NCI-H2029 treated with DMSO at 0.1 percent for 48 hours (cell line): Measurements from ENCODE around the gene PRSS3.
A peak's percentile ranks its signal among the peaks of the same experiment; 100 is the strongest.
"Not testable (repeated sequence)": the region's sequence is repeated elsewhere in the genome, so short reads cannot be mapped to it uniquely, and the experiment has no call there.

Source experiments
- DNase-seq: peaks from one replicate; lab custom pipeline; 2025; lab: John Stamatoyannopoulos, UW

Gene PRSS3

DNA sequence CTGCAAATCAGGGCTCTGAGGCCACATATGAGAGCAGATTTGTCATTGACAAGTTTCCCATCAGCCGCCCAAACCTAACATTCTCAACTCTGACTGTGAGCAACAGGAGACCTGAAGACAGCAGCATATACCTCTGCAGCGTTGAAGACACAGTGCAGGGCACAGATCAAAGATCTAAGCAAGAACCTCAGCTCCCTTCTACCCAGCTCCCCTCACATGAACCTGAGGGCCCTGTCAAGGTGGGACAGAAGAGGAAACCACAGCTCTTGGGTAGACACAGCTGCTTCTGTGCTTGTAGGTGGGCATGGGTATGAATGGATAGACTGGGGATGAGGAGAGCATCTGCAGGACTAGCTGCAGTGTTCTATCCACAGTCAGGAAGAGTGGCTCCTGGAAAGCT is 8.7 kb upstream of the PRSS3 start:
- DNase-seq: no peak

DNA sequence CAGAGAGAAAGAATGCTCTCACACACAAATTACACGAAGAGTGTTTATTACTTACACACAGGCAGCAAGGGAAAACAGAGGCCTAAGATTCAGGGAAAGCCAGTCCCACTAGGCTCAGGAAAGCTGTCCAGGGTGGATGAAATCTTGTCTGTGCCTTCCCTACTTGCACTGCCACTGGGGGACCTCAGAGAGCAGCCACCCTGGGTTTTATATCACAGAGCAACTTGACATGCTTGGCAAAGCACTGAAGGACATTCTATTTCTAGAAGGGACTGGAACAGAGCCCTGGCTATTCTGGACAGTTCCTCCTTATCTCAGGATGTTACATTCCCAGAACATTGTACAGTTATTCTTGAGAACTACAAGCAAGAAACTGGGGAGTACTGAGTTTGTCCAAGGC is 7.5 kb upstream of the PRSS3 start:
- DNase-seq: no peak

DNA sequence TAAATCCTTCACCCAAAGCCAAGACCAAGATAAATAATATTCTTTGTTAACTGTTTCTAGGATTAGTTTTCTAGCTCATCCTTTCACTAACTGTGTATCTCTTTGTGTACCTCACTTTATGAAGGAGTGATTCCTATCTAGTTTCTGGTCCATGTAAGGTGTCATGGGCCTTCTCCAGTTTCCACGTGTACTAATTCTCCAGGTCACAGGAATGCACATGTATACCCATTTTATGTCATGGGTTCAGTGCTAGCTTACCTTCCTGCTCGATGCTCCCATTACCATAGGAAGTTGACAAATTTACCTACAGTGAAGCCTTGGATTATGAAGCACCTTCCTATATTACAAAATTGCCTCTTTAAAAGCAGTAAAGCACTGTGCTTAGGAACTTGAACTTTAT is 5.9 kb upstream of the PRSS3 start:
- DNase-seq: not testable (repeated sequence)

DNA sequence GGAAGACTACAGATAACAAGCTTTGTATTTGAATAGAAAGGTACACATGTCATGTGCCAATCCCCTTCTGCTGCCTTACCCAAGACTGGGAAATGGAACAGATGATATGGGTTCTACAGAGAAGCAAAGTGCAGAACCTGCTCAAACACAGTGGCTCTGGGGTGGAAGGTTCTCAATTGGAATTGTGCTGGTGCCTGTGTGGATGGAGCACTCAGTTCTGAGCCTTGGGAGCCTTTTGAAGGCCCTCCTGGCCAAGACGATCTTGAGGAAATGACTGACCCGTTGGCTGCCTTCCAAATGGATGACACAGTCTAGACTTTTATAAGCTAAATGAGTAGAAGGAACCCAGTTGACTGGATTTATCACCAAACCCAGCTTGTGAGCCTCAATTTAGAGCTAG is 4.2 kb upstream of the PRSS3 start:
- DNase-seq: no peak

DNA sequence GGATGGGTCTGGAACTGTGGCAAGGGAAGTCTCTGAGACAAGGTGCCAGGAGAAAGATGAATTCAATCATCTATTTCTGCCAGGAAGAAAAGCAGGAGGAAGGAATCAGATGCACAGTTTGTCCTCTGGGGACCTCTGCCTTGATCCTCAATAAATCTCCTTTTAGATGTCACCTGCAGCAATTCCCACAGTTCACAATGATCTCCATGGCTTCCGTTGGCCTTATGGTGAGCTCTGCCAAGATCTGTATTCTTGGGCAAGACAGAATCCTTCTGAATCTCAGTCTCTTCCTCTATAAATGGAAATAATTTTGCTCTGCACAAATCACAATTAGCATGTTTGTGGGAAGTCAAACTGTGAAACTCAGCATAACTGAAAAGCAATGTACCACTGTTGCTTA is 1.9 kb upstream of the PRSS3 start:
- not testable (repeated sequence) for DNase-seq

DNA sequence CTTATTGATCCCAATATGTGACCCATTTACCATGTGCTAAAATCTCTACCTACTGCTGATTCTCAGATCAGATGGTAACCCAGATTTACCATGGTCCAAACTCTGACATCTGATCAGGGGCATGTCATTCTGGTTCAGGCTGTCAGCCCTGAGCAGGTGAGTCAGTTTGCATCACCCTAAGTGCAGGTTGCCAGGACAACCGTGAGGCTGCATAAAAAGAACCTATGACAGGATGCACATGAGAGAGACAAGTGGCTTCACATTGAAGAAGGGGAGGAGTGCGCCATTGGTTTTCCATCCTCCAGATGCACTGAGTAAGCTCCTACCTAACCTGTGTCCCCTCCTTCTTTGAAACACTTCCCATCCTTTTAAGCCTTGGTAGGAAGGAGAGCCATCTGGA is 801 bp upstream of the PRSS3 start:
- no peak for DNase-seq

DNA sequence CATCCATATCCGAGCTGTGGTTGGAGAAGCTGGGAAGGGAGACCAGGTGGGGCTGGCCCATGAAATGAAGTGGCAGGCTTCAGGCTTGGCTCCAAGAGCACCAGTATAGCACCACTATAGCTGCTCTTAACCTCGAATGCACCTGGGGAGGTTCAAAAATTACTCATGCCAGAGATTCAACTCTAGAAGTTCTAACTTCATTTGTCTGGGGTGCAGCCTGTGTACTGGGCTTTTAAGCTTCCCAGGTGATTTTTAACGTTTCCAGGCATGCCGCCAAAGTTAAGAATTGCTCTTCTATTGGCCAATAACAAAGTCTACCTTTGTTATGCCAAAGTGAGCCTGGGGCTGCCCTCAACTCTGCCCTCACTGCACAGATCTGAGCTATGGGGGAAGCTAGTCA is 458 bp downstream of the PRSS3 start:
- no peak for DNase-seq

DNA sequence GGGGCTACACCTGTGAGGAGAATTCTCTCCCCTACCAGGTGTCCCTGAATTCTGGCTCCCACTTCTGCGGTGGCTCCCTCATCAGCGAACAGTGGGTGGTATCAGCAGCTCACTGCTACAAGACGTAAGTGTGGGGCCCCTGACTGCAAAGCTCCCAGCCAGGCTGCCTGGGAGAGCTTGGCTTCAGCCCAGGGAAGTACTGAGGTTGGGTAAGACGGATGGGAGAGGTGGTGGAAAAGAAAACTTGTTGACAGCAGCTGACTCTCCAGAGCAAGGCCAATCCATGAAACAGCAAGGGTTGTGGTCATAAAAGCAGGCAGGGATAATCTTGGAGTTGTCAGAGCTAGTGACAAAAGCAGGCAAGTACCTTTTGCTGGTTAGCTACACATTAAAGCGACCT is 1.3 kb downstream of the PRSS3 start:
- DNase-seq: not testable (repeated sequence)

DNA sequence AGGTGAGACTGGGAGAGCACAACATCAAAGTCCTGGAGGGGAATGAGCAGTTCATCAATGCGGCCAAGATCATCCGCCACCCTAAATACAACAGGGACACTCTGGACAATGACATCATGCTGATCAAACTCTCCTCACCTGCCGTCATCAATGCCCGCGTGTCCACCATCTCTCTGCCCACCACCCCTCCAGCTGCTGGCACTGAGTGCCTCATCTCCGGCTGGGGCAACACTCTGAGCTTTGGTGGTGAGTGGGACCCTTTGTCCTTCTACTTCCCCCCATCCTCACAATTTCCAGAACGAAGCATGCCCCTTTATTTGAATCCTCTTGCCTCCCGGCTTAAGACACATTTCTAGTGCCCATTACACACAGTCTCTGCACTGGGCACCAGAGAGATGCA is 2.5 kb downstream of the PRSS3 start:
- DNase-seq: no peak

DNA sequence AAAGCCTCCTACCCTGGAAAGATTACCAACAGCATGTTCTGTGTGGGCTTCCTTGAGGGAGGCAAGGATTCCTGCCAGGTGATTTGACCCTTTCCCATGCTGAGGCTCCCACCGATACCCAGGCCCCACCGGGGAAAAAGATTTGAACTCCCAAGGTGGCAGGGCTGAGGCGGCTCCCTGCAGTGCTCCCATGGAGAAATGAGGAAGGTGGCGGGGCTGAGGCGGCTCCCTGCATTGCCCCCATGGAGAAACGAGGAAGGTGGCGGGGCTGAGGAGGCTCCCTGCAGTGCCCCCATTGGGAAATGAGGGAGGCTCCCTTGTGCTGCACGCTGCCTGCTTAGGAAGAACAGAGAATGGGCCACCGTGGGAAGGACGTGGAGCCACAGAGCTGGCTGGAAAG is 3.2 kb downstream of the PRSS3 start:
- no peak for DNase-seq

DNA sequence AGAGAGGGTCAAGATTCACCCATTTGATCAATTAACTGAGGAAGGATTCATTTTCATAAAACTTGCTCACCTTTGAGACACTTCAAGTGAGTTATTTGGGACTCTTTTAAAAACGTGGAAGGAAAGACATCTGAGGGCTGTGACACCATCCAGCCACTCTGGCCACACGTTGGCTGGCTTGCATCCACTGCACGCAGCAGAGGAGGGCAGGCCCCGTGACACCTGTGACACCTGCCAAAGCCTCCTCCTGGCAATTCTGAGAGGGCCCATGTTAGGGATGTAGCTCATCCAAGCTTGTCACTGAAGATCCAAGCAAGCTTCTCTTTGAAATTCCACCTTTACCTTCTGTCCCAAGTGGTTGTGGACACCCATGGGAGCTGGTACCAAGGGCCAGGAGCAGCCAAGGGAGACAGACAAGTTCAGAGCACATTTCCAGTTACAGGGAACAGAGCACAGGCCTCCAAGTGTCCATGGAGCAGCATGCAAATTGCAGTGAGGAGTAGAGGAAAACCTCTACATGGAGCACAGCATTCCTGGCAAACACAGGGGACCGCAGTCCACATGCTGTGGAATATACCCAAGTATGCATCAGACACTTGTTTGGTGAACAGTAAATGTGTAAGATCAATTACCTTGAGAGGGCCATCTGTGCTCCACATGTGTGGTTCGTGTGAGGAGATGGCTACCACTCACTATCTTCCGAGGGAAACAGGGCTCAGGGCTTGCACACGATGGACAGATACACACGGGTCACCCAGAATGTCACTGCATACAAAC is 4.8 kb downstream of the PRSS3 start:
- no peak for DNase-seq

DNA sequence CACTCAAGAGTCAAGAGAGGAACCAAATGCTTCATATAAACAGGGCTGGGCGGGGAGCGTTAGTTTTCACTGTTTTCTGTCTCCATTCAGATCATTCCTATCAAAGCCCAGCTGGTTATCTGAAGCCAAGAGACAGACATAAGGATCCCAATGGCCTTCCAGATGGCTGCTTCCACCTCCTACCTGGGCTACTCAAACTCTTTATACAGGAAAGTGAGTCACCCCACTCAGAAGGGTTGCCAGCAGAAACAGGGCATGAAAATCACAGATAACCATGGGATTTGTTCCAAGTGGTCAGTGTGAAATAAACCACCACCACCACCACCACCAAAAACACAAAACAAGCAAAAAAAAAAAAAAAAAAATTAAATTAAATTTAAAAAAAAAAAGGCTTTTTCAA is 5.5 kb downstream of the PRSS3 start:
- DNase-seq: no peak

DNA sequence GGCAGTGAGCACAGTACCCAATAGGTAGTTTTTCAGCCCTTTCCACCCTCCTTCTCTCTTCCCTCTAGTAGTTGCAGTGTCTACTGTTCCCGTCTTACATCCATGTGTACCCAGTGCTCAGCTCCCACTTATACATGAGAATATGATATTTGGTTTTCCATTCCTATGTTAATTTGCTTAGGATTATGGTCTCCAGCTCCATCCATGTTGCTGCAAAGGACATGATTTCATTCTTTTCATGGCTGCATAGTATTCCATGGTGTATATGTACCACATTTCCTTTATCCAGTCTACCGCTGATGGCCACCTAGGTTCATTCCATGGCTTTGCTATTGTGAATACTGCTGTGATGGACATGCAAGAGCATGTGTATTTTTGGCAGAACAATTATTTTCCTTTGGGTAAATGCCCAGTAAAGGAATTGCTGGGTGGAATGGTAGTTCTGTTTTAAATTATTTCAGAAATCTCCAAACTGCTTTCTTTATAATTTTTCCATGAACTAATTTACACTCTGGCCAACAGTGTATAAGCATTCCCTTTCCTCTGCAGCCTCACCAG is 6.7 kb downstream of the PRSS3 start:
- DNase-seq: not testable (repeated sequence)

DNA sequence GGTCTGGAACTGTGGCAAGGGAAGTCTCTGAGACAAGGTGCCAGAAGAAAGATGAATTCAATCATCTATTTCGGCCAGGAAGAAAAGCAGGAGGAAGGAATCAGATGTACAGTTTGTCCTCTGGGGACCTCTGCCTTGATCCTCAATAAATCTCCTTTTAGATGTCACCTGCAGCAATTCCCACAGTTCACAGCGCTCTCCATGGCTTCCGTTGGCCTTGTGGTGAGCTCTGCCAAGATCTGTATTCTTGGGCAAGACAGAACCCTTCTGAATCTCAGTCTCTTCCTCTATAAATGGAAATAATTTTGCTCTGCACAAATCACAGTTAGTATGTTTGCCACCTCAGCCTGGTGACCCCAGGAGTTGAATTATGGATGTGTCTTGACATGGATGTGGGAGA is 8.8 kb downstream of the PRSS3 start:
- not testable (repeated sequence) for DNase-seq

DNA sequence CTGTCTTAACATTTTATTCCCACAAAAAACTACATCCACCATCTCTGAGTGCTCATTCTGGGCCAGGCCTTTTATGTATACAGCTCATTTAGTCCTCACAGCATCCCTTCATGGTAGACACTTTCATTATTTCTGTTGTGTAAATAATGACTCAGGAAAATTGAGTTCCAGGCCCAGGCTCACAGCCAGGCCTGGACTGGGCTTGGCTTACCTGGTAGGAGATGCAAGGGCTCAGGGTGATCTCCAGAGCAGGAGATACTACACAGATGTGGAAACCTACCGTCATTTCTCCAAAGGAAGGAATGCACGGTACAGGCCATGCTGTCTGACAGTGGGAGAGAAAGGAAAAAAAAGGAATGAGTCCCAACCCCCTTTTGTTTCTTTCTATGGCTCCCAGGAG is 11.8 kb downstream of the PRSS3 start:
- peak; percentile 49 for DNase-seq

DNA sequence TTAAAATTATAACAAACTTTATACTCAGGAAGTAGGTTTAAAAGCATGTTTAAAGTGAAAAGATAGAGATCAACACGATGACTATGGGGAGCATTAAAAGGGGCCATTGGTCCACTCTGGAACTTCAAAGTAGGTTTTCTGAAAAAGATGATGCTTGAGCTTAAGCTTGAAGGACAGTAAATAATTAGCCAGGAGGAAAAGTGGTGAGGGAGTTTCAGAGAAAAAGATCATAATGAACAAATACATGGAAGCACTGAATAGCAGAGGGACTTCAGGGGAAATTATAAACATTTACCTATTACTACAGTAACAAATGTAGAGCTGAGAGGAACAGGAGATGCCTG is 13.6 kb downstream of the PRSS3 start:
- DNase-seq: not testable (repeated sequence)

DNA sequence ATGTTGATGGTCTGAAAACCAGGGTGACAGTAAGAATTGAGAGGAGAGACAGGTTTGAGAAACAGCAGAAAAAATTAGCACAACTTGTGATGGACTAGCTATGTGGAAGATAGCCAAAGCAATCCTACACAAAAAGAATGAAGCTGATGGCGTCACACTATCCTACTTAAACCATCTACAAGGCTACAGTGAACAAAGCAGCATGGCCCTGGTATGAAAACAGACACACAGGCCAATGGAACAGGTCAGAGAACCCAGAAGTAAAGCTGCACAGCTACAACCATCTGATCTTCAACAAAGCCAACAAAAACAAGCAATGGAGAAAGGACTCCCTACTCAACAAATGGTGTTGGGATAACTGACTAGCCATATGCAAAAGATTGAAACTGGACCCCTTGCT is 14.1 kb downstream of the PRSS3 start:
- no peak for DNase-seq

DNA sequence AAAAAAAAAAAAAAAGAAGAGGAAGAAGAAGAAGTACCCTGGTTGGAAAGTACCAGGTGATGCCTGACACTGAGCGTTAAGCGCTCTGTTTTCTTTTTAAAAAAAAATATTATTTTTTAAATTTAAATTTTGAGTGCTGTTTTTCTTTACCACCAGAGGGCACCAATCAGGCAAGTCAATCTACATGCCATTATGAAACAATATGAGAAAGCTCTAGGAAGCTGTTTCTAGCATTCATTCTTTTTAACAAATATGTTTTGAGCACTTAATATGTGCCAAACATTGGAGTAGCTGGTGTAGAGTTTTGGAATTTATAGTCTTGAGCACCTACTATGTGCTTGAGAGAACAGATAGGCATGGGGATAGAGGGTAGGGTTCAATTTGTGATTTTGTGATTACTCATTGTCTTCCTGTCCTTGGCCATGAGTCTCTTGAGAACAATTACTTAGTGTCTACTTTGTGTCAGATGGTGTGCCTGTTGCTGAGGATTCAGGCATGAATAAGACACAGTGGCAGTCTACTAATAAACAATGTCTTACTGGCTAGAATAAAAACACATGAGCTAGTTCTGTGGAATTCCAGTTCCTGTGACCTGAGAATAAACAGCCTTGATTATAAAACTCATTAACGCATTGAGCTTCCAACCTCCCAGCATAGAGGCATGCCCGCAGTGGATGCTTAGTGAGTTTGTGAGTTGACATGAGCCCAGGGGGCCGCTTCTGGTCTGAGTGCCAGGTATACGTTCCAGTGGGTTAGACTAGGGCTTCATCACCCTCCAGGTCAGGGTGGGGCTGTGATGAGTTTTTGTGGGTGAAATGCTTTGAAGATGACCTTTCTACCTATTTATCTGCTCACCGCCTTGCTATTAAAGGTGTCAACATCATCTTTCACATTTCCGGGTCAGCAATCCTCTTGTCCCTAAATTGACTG is 18.6 kb downstream of the PRSS3 start:
- DNase-seq: peak; percentile 38

DNA sequence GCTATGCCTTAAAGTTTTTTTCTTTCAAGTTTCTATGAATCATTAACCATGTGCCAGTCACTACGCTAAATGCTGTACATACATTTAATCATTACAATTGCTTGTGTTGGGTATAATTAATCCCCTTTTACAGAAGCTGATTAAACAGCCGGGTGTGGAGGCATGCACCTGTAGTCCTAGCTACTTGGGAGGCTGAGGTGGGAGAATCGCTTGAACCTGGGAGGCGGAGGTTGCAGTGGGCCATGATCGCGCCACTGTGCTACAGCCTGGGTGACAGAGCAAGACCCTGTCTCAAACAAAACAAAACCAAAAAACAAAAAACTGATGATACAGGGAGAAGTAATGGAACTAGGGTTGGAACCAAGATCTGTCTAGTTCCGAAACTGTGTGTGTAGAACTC is 20.4 kb downstream of the PRSS3 start:
- DNase-seq: no peak

DNA sequence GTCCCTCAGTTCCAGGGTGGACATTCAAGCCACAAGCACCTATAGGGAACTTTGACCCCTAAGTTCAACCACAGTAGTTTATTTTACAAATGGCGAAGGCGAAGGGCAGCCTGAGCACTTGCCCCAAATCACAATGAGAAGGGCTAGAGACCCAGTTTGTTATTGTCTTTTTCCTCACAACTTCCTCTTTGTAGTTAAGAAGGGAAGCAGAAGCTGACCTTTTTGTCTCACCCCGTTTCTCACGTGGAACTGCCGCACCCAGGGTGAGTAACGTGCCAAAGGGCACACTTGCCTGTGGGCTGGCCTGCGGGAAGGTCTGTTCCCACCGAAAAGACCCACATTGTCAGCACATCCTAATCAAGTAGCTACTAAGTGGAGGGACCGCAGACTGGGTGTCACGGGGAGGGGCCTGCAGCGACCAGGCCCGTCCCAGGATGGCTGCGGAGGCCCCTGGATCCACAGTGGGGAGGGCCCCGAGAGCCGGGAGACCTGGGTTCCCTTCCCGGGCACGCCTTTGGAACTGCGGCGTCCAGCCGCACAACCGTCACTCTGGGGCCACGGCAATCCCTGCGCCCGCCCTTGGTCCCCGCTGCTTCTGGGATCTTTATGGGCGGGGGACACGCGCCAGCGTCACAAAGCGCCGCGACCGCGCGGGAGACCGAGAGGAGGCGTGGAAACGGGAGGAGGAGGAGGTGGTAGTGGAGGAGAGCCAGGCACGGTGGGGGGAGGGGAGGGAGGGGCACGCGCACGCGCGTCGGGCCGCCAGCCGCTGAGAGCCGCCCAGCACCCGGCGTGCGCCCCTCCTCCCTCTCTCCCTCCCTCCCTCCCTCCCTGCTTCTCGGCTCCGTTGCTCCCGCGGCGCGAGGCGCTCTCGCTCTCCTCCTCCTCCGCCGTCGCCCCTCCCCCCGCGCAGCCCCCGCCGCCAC is 21.2 kb downstream of the PRSS3 start, which contains the start of gene UBE2R2:
UBE2R2 (plus strand) TSS at position 834 of the 926 bp plus-strand sequence. CDS start 598 bp downstream, outside the sequence.
- DNase-seq: peak; percentile 81

DNA sequence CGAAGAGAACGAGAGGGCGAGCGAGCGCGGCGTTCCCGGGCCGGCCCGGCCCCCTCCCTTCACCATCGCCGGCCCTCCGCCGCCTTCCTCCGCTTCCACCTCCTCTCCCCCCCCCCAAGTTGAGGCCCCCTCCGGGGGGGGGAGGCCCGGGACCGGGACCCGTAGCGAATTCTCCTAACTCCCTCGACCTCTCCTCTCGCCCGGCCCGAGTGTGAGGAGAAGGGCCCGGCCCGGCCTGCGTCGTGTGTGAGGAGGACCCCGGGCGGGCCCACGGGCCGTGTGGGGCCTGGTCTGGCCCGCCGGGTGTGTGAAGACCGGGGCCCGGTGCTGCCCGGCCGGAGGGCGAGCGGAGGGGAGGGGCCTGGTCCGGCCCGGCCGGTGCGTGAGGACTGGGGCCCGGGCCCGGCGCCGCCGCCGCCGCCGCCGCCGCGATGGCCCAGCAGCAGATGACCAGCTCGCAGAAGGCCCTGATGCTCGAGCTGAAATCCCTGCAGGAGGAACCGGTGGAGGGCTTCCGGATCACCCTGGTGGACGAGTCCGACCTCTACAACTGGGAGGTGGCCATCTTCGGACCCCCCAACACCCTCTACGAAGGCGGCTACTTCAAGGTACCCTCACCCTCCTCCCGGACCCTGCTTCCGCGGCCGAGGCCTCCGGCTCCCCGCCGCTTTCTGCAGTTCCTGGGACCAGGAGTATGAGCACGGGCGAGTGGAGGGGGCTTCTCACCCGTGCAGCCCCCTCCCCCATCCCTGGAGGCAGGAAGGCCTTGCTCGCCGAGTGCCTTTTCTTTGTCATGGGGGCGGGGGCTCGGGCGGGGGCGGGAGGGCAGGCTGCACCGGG is 22.2 kb downstream of the PRSS3 start:
- no peak for DNase-seq
